ENCODE results near the gene SLC24A3. TPM values are rescaled to one million over a fixed set of nuclear protein-coding genes. Genes with fewer than 3 reads are reported as not detected.

The SLC24A3 gene
- total and polyA plus RNA-seq, 2 of the 13 experiments (the other 11 are each of a cell fraction or from before 2014, with no cell fraction given), result not detected

GRCh38 chr20:19745106-19745505, 532.7 kb downstream of the SLC24A3 start:
- no peaks in the 10 kb centered on the region for H3K79me2 ChIP-seq (ENCODE audit: insufficient read depth, low read length)
- no peak overlapping the region for H3K4me3 ChIP-seq (replicated peaks in 1 of 3; ENCODE audit: insufficient read depth in 1 of 3, low read depth in 2 of 3, low read length in 3 of 3)
- H4K20me1 ChIP-seq (ENCODE audit: insufficient read depth, low read length), result no peaks in the 10 kb centered on the region
- no peak overlapping the region for H3K27ac ChIP-seq (ENCODE audit: extremely low read length, insufficient read depth, low read length)
- CTCF ChIA-PET (ENCODE audit: low intra/inter-chr PET ratio, low total read pairs), result no interaction called here
- H3K27me3 ChIP-seq (ENCODE audit: control insufficient read depth in 1 of 2, insufficient read depth in 2 of 2, low read length in 2 of 2), result 0 out of 5 replicates have a peak, but pooled peaks cover 0 to 9% of the 10 kb centered on the region in 2 experiments
- peaks cover 9% of the 10 kb centered on the region; the same call in 1 of the 2 replicates for H3K9me3 ChIP-seq (ENCODE audit: low read length)
- no peak overlapping the region for H3K9ac ChIP-seq (ENCODE audit: insufficient read depth, low read depth, low read length)
- BruUV-seq (replicated peaks), result no TSS peak
- H3K4me2 ChIP-seq (ENCODE audit: low read depth, low read length), result no peak overlapping the region
- in situ Hi-C loops (cut with HindIII; ENCODE audit: extremely low pct_ligation_motif_present, low pct_unique_long_range_greater_than_20kb) (no loop called here), intact Hi-C loops (cut with micrococcal nuclease; ENCODE audit: unreplicated experiment) (no loop called here)
- POLR2A ChIA-PET, result no interaction called here
- no peak overlapping the region for H2AFZ ChIP-seq (ENCODE audit: low read length)
- TF ChIP-seq ZNF343 (CRISPR knock-in tag; IDR thresholded peaks at IDR 0.05) (no peak), KMT2B (CRISPR knock-in tag; IDR thresholded peaks at IDR 0.05) (no peak), POLR2AphosphoS5 (IDR thresholded peaks at IDR 0.05; ENCODE audit: low read depth, low read length) (no peak), POGK (CRISPR knock-in tag; conservative IDR thresholded peaks at IDR 0.05) (no peak), MTF1 (CRISPR knock-in tag; IDR thresholded peaks at IDR 0.05) (no peak), DR1 (CRISPR knock-in tag; IDR thresholded peaks at IDR 0.05) (no peak), AFF4 (CRISPR knock-in tag; IDR thresholded peaks at IDR 0.05) (no peak), ZIK1 (CRISPR knock-in tag; IDR thresholded peaks at IDR 0.05; ENCODE audit: borderline replicate concordance, low read depth) (no peak), IKZF1 (IDR thresholded peaks at IDR 0.05) (no peak), MZF1 (CRISPR knock-in tag; IDR thresholded peaks at IDR 0.05; ENCODE audit: borderline replicate concordance) (no peak), DPF2 (CRISPR knock-in tag; IDR thresholded peaks at IDR 0.05; ENCODE audit: borderline replicate concordance, low read depth) (no peak)
- H3K4me1 ChIP-seq (ENCODE audit: insufficient read depth, low read length), result no peaks in the 10 kb centered on the region
- no peaks in the 10 kb centered on the region for H3K36me3 ChIP-seq (replicated peaks in 1 of 2; ENCODE audit: control insufficient read depth in 1 of 2, insufficient read depth in 2 of 2, low read length in 2 of 2)
- ATAC-seq, result no peak
- DNase-seq (ENCODE audit: low spot score), result no peak
- no peak for FAIRE-seq
- WGBS (ENCODE audit: low lambda C conversion rate), result 13% methylated on average over 3 of the region's 3 CpGs
